ENCODE measurements around the gene EFCAB6.

EFCAB6 gene

GRCh38 chr22:43529461-43529860 is 282.6 kb downstream of the EFCAB6 start:
- no peak for DNase-seq (ENCODE audit: low spot score)
- TF ChIP-seq, protein P1, sequence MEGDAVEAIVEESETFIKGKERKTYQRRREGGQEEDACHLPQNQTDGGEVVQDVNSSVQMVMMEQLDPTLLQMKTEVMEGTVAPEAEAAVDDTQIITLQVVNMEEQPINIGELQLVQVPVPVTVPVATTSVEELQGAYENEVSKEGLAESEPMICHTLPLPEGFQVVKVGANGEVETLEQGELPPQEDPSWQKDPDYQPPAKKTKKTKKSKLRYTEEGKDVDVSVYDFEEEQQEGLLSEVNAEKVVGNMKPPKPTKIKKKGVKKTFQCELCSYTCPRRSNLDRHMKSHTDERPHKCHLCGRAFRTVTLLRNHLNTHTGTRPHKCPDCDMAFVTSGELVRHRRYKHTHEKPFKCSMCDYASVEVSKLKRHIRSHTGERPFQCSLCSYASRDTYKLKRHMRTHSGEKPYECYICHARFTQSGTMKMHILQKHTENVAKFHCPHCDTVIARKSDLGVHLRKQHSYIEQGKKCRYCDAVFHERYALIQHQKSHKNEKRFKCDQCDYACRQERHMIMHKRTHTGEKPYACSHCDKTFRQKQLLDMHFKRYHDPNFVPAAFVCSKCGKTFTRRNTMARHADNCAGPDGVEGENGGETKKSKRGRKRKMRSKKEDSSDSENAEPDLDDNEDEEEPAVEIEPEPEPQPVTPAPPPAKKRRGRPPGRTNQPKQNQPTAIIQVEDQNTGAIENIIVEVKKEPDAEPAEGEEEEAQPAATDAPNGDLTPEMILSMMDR (IDR thresholded peaks at IDR 0.05; ENCODE audit: extremely low read depth, missing control alignments) = no peak

DNA sequence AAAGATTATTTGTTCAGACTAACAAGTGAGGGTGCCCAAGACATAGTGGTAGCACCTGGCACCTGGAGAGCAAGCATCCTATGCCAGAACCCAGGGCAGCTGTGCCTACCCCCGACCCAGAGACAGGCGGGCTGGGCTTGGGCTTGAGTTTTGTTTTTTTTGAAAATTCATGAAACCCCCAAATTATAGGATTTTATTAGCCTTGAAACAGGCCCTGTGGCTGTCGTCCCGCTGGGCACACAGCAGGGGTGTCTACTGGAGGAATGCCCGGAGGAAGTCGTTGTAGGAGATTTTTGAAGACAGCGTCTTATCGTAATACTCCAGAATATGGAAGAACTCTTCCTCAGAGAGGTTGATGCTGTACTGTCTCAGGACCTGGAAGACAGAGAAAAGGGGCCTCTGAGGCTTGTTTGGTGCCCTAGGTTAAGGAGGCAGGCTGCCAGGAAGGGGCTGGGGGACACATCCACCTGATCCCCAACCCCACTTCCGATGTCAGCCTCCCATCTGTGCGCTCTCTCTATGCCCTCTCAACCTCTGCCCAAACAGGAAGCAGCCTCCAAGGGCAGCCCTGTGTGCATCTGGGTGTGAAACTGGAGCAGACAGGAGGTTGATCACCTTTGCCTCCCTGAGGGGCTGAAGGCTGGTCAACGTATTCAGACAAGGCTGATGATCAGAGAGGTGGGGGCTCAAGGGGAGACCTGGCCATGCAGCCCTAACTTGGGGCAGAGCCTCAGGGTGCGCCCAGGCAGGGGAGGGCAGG is 283.3 kb downstream of the EFCAB6 start:
- no peak for DNase-seq (ENCODE audit: low spot score)
- TF ChIP-seq, protein P1 (IDR thresholded peaks at IDR 0.05; ENCODE audit: extremely low read depth, missing control alignments) = no peak

- no peak for DNase-seq (ENCODE audit: low spot score)
- TF ChIP-seq, protein P1 (IDR thresholded peaks at IDR 0.05; ENCODE audit: extremely low read depth, missing control alignments) = no peak
Measured at GRCh38 chr22:43526946-43527345, 285.2 kb downstream of the EFCAB6 start.

DNA sequence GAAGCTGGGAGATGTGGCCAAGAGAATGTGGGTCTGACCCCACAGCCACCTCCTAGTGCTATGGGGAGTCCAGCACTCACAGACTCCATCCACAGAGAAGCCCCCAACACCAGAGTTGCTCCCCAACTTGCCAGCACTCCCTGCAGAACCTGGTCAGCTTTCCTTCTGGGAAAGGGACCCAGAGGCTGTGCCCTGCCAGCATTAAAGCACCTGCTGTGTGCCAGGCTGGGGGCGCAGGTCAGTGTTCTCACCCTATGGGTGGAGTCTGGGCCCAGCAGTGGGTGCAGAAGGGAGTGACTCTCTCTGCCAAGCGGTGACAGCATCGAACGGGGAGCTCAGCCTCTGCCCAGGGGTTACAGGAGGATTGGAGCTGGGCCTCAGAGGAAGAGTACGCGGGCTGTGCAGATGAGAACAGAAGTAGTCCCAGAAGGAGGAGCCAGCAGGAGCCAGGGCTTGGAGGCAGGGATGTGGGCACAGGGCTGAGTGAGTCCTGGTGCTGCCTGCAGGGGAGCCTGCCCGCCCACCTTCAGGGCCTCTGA is 285.9 kb downstream of the EFCAB6 start:
- TF ChIP-seq, protein P1 (IDR thresholded peaks at IDR 0.05; ENCODE audit: extremely low read depth, missing control alignments) = no peak
- DNase-seq (ENCODE audit: low spot score) = no peak

DNA sequence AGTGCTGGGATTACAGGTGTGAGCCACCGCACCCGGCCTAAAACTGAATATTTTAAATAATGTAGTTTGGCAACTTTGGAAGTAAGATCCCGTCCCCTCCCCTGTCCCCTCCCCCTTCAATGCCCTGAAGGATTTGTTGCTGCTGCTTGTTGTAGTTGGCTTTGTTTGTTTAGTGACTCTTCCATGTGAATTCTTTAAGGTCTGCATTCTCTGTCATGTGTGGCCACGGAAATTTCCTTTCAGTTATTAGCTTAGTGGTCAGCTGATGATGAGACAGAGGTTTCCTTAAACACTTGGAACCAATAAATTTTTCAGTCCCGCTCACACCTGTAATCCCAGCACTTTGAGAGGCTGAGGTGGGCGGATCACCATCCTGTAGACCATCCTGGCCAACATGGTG is 290.4 kb downstream of the EFCAB6 start:
- TF ChIP-seq, protein P1 (IDR thresholded peaks at IDR 0.05; ENCODE audit: extremely low read depth, missing control alignments) = no peak
- no peak for DNase-seq (ENCODE audit: low spot score)

GRCh38 chr22:43520632-43521039 is 291.5 kb downstream of the EFCAB6 start:
- peak; percentile 49 for DNase-seq (ENCODE audit: low spot score)
- TF ChIP-seq, protein P1 (IDR thresholded peaks at IDR 0.05; ENCODE audit: extremely low read depth, missing control alignments) = no peak

- no peak for DNase-seq (ENCODE audit: low spot score)
- TF ChIP-seq, protein P1 (IDR thresholded peaks at IDR 0.05; ENCODE audit: extremely low read depth, missing control alignments) = no peak
Measured at GRCh38 chr22:43516996-43517635, 295.0 kb downstream of the EFCAB6 start.

Measured in GM20000 (cell line).